Measurements from ENCODE around the gene VWA2.

Gene VWA2

GRCh38 chr10:114326795-114327194 is 87.7 kb downstream of the VWA2 start:
- no peak for TF ChIP-seq CTCF (IDR thresholded peaks at IDR 0.05; ENCODE audit: unreplicated experiment in 3 of 3)
- Mint-ChIP-seq H3K4me1 (peaks cover 45% of the 10 kb centered on the region), H3K4me3 (no peak overlapping the region), H3K27ac (peak overlapping the region in 1 of 3 experiments; percentile 83), H3K9me3 (no peaks in the 10 kb centered on the region), H3K27me3 (ENCODE audit: low read depth) (no peaks in the 10 kb centered on the region), H3K36me3 (ENCODE audit: low read depth) (peaks cover 14% of the 10 kb centered on the region)

- H3K36me3 Mint-ChIP-seq (ENCODE audit: low read depth) = peaks cover 4% of the 10 kb centered on the region
- H3K27ac Mint-ChIP-seq = peak overlapping the region in 2 of 3 experiments; percentile 82 to 83
- H3K4me1 Mint-ChIP-seq = peaks cover 49% of the 10 kb centered on the region
- no peaks in the 10 kb centered on the region for H3K27me3 Mint-ChIP-seq (ENCODE audit: low read depth)
- H3K9me3 Mint-ChIP-seq = no peaks in the 10 kb centered on the region
- no peak for TF ChIP-seq CTCF (IDR thresholded peaks at IDR 0.05; ENCODE audit: unreplicated experiment in 3 of 3)
- no peak overlapping the region for H3K4me3 Mint-ChIP-seq
Measured at GRCh38 chr10:114327537-114328440, 88.7 kb downstream of the VWA2 start.

GRCh38 chr10:114328441-114328812 is 89.4 kb downstream of the VWA2 start:
- Mint-ChIP-seq H3K36me3 (ENCODE audit: low read depth) (no peaks in the 10 kb centered on the region), H3K27me3 (ENCODE audit: low read depth) (no peaks in the 10 kb centered on the region), H3K27ac (peak overlapping the region in 2 of 3 experiments; percentile 54 to 98), H3K4me3 (no peak overlapping the region), H3K9me3 (no peaks in the 10 kb centered on the region), H3K4me1 (peaks cover 52% of the 10 kb centered on the region)
- no peak for TF ChIP-seq CTCF (IDR thresholded peaks at IDR 0.05; ENCODE audit: unreplicated experiment in 3 of 3)

- Mint-ChIP-seq H3K27ac (peak overlapping the region in 2 of 3 experiments; percentile 54 to 98), H3K9me3 (no peaks in the 10 kb centered on the region), H3K4me3 (no peak overlapping the region), H3K36me3 (ENCODE audit: low read depth) (no peaks in the 10 kb centered on the region), H3K27me3 (ENCODE audit: low read depth) (no peaks in the 10 kb centered on the region), H3K4me1 (peaks cover 55% of the 10 kb centered on the region)
- TF ChIP-seq CTCF (IDR thresholded peaks at IDR 0.05; ENCODE audit: unreplicated experiment in 3 of 3) = no peak
Measured at GRCh38 chr10:114328874-114329273, 89.8 kb downstream of the VWA2 start.

GRCh38 chr10:114329634-114330365 is 90.7 kb downstream of the VWA2 start:
- H3K4me1 Mint-ChIP-seq = peaks cover 64% of the 10 kb centered on the region
- H3K4me3 Mint-ChIP-seq = no peak overlapping the region
- H3K27me3 Mint-ChIP-seq (ENCODE audit: low read depth) = no peaks in the 10 kb centered on the region
- no peaks in the 10 kb centered on the region for H3K9me3 Mint-ChIP-seq
- no peaks in the 10 kb centered on the region for H3K36me3 Mint-ChIP-seq (ENCODE audit: low read depth)
- TF ChIP-seq CTCF (IDR thresholded peaks at IDR 0.05; ENCODE audit: unreplicated experiment in 3 of 3) = no peak
- peak overlapping the region; percentile 33 to 98 (median 58) for H3K27ac Mint-ChIP-seq

Measured in nephron (organoid).